OCI-M2 (cell line): ENCODE results near the gene GPC6.

Experiments used
- DNase-seq: peaks from one replicate; lab custom pipeline; 2025; ENCODE audit not compliant: unreplicated experiment; lab: John Stamatoyannopoulos, UW

The GPC6 gene

DNA sequence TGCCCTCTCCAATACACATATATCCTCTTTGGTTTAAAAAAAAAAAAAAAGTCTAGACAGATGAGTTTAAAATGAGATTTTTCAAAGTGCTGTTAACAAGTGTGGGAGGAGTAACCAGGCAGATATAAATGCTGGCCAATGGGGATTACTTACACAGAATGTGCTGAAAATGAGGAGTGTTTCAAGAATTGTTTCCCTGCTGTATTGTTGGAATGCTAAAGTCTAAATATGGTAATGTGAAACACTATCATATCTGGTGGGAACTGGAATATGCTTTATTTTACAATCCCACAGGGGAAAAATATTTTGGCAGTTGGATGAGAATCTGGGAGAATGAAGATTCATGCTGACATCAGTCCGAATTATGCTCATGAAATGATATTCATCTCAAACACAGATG lies 1002.2 kb downstream of the GPC6 start:
- DNase-seq, result no peak

DNA sequence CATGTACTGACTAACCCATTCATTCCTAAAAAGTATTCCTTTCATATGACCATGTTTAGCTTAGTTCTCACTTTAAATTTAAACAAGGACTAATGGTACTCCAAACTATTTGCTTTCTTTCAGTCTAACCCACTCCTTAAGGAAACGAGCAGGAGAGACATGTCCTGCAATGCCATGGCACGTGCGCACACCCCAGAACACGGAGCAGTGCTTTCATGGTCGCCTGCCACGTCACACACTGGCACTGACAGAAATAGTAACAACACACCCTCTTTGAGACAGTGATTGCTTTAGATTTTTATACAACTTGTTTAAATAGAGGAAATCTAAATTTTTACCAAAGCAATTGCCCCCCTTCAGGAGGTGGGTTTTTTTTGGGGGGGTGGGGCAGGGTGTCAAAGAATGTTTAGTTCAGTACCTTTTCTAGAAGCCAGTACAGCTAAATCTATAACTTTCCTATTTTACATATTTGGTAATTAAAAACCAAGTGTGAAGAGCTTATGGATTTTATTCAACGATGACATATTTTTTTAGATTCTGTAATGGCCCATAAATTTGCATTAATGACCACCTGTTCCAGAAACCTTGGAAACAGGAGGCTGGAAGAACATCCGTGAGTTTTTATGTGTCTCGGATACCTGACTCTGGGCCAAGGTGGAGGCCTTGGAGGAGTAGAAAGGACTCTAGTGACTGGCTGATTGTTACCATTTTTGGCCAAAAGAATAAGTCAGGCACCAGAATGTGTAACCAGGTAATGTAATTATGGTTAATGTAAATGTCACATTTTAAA lies 1005.7 kb downstream of the GPC6 start:
- DNase-seq, result no peak

DNA sequence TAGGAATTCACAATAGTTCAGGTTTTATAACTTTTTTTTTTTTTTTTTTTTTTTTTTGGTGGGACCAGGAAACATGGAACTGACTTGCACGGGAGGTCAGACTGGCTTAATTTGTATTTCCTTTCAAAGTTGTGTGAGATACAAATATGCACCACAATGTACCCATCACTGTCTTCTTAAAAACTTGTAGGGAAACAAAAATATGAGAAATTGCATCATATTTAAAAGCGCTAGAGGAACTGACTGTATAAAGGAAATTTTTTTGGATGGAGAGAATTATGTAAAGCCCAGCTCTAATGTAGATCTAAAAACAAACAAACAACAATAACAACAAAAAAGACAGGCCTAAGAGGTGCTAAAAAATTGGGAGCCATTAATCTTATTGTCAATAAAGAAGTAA lies 1006.3 kb downstream of the GPC6 start:
- no peak for DNase-seq

DNA sequence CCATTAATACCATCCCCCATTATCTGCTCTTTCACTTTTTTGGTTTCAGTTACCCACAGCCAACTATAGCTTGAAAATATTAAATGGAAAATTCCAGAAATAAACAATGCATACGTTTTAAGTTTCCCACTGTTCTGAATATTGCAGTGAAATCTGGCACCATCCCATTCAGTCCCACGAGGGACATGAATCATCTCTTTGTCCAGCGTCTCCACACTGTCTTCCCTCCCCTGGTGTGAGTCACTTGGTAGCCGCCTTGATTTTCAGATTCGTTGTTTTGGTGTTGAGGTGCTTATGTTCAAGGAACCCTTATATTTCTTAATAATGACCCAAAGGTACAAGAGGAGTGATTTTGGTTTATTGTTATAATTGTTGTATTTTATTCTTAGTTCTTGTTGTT lies 1006.8 kb downstream of the GPC6 start:
- no peak for DNase-seq

DNA sequence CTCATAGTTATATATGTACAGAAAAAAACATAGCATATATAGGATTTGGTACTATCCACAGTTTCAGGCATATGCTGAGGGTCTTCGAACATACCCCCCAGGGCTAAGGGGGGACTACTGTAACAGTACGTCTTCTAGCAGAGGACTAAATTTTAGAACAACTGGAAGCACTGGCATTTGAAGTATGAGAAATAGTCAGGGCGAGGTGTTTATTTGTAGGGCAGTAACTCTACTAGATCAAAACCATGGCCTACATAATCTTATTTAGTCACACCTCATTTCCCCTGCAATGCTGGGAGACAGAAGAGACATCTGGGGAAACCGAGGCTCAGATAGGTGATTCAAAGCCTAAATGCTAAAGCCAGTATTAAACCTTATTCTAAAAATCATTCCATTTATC lies 1007.2 kb downstream of the GPC6 start:
- no peak for DNase-seq

DNA sequence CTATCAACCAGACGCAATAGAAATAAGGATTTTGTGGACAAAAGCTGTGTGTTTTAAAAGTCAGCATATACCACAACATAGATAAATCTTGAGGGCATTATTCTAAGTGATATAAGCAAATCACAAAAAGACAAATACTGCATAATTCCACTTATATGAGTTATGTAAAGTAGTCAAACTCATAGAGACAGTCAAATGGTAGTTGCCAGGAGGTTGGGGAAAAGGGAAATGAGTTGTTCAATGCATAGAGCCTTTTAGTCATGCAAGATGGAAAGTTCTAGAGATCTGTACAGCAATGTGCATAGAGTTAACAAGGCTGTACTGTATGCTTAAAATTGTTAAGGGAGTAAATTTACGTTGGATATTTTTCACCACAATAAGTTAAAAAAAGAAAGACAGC lies 1008.1 kb downstream of the GPC6 start:
- DNase-seq, result no peak

DNA sequence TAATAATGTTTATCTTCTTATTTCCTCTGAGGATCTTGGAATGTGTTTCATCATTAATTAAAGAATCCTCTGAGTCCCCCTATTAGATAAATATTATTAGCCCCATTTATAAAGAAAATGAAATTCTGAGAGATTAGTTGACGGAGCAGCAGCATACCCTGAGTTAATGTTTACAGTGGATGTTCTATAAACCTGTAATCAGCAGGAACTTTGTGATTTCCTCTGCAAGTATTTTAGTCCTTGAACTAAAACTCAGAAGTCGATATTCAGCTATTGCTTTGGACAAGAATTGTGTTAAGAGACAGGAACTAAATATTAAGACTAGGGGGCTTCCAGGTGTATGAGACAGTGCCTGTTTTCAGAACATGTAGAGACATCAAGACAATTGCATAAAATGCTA lies 1009.5 kb downstream of the GPC6 start:
- DNase-seq, result no peak

DNA sequence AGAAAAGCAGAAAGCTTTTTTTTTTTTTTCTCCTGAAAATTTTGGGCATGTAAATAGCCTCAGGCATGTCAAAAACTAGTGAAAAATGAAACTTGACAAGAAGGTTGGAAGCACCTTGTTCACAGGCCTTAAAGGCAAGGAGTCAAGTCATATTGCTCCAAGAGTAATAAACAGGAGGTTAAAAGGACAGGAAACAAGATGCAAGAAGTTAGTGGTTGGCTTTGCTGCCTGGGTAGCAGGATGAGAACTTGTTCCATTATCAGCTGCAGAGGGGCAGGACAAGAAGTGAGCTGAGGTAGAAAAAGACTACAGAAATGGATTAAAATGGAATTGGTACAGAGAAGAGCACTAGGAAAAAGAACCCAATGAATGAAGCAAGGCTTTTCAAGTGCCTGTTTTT lies 1010.3 kb downstream of the GPC6 start:
- no peak for DNase-seq

DNA sequence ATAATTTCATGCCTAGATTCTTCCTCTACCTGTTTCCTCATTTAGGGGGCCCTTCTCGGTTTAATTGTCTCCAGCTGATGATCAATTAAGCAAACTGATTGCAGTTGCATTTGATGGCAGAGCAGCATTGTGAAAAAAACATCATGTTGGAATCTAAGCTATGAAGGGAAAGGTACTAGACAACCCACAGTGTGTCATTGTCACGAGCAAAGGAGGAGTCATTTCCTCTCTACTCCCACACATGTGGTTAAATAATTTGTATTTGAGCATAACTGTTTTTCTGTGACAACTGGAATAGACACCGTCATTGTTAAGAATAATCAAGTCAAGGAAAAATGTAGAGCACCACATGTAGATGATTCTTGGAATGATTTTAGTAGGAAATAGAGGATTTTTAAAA lies 1012.5 kb downstream of the GPC6 start:
- DNase-seq, result no peak

DNA sequence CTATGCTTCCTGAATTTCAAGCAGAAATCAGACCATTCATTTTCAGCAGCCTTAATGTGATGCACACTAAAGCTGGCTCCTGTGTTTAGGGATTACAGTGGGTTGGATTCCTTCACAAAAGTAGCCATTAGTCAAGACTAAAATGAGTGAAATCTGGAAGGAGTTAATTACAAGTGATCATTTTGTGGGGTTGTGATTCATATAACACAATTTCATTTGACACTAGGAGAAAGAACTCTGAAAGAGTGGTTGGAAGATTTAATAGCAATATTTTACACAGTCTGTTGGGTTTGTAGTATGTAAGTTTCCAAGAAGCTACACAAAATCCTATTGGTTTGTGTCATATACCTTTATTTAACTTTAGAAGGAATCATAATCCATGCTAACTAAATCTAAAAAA lies 1015.9 kb downstream of the GPC6 start:
- DNase-seq, result no peak

DNA sequence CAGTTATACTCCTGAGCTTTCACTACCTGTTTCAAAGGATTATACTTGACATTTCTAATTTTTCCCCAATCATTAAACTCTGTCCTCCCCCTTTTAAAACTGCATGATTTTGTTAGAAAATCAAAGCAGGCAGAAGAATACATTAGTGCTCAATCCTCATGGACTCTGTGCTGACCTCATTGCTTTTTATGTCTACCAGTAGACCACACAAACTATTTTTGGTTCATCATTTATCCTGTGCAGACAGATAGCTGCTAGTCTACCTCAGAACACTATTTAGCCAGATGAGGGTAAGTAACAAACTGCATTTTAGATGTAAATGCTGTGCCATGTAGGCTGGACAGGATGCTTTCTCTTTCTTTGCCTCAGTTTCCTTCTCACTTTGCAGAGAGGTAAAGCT lies 1016.9 kb downstream of the GPC6 start:
- no peak for DNase-seq

DNA sequence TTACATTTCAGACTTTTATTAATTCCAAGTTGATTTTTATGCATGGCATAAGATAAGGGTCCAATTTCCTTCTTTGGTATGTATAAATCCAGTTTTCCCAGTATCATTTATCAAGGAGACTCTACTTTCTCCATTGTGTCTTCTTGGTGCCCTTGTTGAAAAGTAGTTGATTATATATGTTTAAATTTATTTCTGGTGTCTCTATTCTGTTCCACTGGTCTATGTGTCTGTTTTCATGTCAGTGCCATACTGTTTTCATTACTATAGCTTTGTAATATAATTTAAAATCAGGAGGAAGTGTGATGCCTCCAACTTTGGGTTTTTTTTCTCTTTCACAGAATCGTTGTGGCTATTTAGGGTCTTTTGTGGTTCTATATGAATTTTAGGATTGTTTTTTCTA lies 1019.9 kb downstream of the GPC6 start:
- DNase-seq, result no peak

DNA sequence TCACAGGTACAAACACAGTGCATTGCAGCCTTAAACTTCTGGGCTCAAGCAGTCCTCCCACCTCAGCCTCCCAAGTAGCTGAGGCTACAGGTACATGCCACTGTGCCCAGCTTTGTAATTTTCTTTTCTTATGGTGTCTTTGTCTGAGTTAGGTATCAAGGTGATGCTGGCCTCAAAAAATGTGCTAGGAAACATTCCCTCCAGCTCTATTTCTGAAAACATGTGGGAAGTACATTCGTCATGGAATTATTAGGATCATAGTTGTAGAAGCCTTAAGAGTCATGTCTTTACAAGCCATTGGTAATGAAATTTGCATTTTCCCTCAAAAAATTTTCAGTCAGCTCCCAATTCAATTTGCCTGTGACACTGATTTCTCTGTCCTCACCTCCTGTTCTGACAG lies 1021.3 kb downstream of the GPC6 start:
- no peak for DNase-seq

DNA sequence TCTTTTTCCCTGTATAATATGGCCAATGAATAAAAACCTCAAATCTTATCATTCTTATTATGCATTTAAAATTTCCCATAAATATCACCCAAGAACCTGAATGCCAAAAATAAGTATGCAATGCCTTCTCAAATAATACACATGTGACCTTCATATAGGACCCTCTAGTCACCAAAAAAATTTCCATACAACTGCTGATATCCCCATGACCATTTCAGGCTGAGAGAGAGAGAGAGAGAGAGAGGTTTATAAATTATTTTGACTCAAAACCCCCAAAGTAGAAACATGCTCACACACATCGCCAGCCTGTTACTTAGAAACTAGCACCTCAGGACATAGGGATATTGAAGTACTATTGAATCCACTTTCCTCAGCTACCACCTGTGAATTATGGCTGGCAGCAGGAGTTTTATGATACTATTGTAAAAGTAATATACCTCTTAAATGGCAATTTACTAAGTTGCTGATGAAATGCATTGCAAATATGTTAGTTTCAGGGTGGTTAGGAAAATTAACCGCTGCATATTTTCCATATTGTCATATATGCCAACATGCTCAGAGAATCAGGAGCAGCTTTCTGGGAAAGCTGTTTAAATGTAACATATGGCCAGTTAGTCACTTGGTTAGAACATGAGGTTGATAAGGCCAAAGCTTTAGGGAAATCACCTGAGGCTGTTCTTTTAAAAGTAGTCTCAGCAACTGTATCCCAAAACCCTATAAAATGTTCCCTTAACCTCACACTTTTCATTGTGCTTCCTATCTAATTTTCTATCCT lies 1022.0 kb downstream of the GPC6 start:
- DNase-seq, result no peak

DNA sequence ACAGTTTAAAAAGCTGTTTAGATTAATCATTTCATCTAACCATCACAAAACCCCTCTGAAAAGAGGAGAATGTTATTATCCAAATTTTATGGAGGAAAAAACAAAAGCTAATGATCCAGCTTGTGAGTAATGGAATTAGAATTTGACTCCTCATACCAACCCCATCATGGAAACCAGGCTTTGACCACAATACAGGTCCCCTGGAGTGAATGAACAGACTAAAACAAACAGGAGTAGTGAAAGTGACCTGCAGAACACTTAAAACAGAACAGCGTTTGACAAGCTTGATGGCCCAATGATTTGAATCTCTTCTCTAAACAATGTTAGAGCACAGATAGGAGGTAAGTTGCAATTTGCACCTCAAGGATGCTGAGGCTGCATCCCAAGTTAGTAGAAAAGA lies 1022.9 kb downstream of the GPC6 start:
- no peak for DNase-seq

DNA sequence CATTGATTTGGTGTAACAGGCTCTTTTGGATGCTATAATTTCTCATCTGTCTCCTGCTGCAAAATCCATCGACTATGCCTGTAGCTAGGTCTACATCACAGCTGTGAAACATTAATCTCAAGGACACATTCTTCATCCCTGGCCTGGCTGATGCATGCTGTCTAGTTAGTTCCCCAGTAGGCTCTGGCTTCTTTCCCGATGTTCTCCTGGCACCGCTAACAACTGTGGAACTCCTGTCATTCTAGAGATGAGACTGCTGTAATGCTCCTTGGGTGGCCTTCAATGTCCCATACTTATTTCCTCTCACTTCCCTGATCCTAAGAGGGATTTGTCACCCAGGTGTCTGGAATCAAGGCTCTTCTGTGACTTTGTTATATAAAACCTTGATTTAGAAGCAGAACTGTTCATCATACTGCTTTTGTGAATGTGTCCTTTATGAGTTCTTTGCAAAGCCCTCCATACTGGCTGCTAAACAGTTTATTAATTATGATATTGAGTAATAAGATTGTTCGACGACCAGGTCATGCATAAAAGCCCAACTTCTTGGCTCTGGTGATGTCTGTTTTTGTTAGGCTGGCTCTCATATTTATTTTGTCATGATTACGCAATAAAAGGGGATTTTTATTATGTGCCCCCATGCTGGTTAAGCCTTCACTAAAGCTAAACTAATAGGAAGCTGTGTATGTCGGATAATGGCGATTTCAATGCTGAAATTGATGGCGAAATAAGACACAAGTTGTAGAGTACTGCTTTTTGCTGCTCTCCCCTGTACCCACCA lies 1025.4 kb downstream of the GPC6 start:
- DNase-seq, result no peak

DNA sequence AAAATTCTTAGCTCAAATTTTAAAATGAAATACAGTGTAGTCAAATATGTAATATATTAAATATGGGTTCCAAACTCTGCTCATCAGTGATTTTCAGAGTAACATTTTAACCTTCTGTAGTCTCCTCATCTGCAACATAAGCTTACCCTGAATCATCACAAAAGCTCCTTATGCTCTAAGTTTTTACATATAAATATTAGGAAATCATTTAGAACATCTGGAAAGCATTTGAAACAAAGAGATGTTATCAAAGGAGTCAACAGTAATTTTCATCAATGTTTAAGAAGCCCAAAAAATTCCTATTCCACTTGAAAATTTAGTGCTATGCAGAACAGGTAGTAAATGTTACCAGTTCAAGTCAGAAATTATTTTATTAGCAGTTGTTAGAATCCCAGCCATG lies 1028.1 kb downstream of the GPC6 start:
- no peak for DNase-seq

DNA sequence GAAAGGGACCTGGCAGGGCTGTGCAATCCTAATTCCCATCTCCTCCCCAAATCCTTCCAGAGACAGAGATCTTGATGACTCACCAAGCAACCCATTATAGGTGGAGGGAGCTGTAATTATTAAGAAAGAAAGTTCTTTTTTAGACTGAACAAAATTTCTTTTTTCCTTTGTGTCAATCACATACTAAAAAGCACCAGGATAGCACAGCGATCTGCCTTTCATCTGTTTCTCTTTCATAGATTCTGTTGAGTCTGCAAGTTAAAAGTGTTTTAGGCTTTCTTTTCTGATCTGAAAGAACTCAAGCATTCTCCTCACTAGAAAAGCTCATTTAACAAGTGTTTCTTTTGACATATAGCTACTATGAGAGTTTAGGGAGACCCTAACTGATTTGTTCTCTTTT lies 1030.1 kb downstream of the GPC6 start:
- no peak for DNase-seq

DNA sequence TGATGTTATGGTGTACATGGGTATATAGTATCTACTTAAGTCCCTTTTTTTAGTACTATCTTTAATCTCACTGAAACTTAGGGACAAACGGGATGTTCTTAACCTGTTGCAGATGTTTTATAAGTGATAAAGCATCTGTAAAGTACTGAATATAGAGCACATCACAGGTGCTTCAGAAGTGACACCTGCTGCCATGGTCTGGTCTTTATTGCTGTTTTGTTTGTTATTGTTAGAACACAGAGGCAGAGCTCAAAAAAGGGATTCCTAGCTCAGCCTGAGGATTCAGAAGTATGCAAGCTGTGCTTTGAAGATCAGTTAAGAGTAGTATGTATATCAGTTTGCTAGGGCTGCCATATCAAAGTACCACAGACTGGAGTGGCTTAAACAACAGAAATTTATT lies 1033.4 kb downstream of the GPC6 start:
- DNase-seq, result no peak

DNA sequence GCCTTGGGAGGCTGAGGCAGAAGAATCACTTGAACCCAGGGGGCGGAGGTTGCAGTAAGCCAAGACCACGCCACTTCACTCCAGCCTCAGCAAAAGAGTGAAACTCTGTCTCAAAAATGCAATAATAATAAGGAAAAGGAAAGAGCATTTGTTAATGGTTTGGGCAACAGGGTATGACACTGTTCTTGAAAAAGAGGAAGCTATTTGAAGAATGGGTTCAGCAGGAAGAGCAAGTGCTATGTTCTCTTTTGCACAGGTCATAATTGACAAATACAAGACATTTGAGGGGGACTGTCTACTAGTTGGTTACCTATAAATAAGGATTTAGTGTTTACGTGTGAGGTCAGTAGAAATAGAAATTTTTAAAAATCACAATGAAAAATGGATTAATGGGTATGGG lies 1034.6 kb downstream of the GPC6 start:
- DNase-seq, result no peak

DNA sequence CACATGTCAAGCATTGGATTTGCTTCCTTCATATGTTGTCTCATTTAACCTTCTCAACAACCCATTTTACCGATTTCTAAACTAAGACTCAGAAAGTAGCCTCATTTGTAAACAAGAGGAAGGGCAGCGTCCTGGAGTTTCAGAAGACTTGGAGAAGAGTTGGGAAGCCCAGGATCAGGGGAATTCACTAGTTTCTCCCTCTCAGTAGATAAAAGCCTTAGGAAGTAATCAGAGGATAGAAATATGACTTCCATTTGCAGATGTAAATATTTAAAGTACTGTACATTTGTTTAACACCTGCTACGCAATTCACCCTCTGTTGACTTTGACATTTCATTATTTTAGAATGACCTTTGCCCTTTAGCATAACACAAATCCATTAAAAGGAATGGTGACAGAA lies 1036.4 kb downstream of the GPC6 start:
- DNase-seq, result no peak
